Fibroblast of lung (primary cell): Measurements from ENCODE around the gene ARPC2. TPM values are rescaled to one million over a fixed set of nuclear protein-coding genes. Genes with fewer than 3 reads are reported as not detected.
A peak's percentile ranks its signal among the peaks of the same experiment; 100 is the strongest.

Experiments used
- DNase-seq, 2 donors: peaks; one replicate each; pipeline versions ENCODE4 v3.0.0 to v3.0.0-alpha.2; 2010; ENCODE audit warnings: low read depth in 2 of 2
- H2AFZ ChIP-seq: 2 replicates; pipeline ENCODE4 v1.5.1; 2012; ENCODE audit warnings: low read length, control low read depth, inconsistent platforms
- H3K27ac ChIP-seq: 2 replicates; pipeline ENCODE4 v1.5.1; 2011; ENCODE audit warnings: low read length, control low read depth; ENCODE audit not compliant: insufficient read depth
- H3K27me3 ChIP-seq: 2 replicates; pipeline ENCODE4 v1.5.1; 2011; ENCODE audit warnings: mild to moderate bottlenecking, low read length; ENCODE audit not compliant: control insufficient read depth, insufficient read depth
- H3K36me3 ChIP-seq: 2 replicates; pipeline ENCODE4 v1.5.1; 2011; ENCODE audit warnings: low read length; ENCODE audit not compliant: control insufficient read depth, insufficient read depth
- H3K4me1 ChIP-seq: 2 replicates; pipeline ENCODE4 v1.5.1; 2011; ENCODE audit warnings: low read length; ENCODE audit not compliant: control insufficient read depth, insufficient read depth; ENCODE audit errors: extremely low read depth
- H3K4me2 ChIP-seq: 2 replicates; pipeline ENCODE4 v1.5.1; 2011; ENCODE audit warnings: low read length, control low read depth; ENCODE audit not compliant: insufficient read depth; ENCODE audit errors: extremely low read depth
- H3K4me3 ChIP-seq, 4 experiments: fragments of 200-600 bp in 1 of 4; sonication (generic) in 1 of 4; replicated peaks in 1 of 4; 2 replicates each; pipeline ENCODE4 v1.5.1; 2011 to 2016; ENCODE audit warnings: low read length in 4 of 4, low read depth in 3 of 4, mild to moderate bottlenecking in 3 of 4, control low read depth in 2 of 4, inconsistent platforms in 1 of 4, mixed read lengths in 1 of 4; ENCODE audit not compliant: insufficient read depth in 1 of 4; ENCODE audit errors: control extremely low read depth in 1 of 4
- H3K79me2 ChIP-seq: 2 replicates; pipeline ENCODE4 v1.5.1; 2012; ENCODE audit warnings: mild to moderate bottlenecking, low read length, inconsistent platforms; ENCODE audit not compliant: control insufficient read depth, insufficient read depth
- H3K9ac ChIP-seq: 2 replicates; pipeline ENCODE4 v1.5.1; 2011; ENCODE audit warnings: mild to moderate bottlenecking, low read length, control low read depth; ENCODE audit not compliant: insufficient read depth
- H3K9me3 ChIP-seq: 2 replicates; pipeline ENCODE4 v1.5.1; 2012; ENCODE audit warnings: low read depth, low read length; ENCODE audit not compliant: control insufficient read depth, insufficient read depth
- H4K20me1 ChIP-seq: 2 replicates; pipeline ENCODE4 v1.5.1; 2011; ENCODE audit warnings: low read length; ENCODE audit not compliant: control insufficient read depth, insufficient read depth; ENCODE audit errors: extremely low read depth
- EZH2 ChIP-seq: IDR thresholded peaks from 2 replicates; pipeline ENCODE4 v1.5.1; 2012; ENCODE audit warnings: low read length, control low read depth, mild to moderate bottlenecking; ENCODE audit errors: missing control alignments
- polyA plus RNA-seq, 2 donors: library from polyadenylated mRNA; depleted of rRNA in 1 of 2; stranded (reverse) in 1 of 2; unstranded in 1 of 2; fragments of >200 nt; gene quantifications; 2 replicates each; pipeline ENCODE4 v1.2.1, GENCODE V29; 2011 to 2012; ENCODE audit warnings: missing spikeins in 1 of 2
- total RNA-seq: library from RNA; depleted of rRNA; stranded (reverse); fragments of >200 nt; gene quantifications from 2 replicates; pipeline ENCODE4 v1.2.1, GENCODE V29; 2014
- TF ChIP-seq, protein P1 (sequence below), 2 donors: IDR thresholded peaks in 1 of 2; conservative IDR thresholded peaks in 1 of 2; 1 replicate in 1 of 2; 2 replicates in 1 of 2; pipeline ENCODE4 v1.5.1; 2011 to 2012; ENCODE audit warnings: low read length in 2 of 2, control low read depth in 1 of 2, inconsistent platforms in 1 of 2, low read depth in 1 of 2, mild to moderate bottlenecking in 1 of 2

Gene ARPC2
- total and polyA plus RNA-seq, 2 donors (not counting 1 experiment from before 2014, with no cell fraction given) = 199 to 893 TPM

DNA sequence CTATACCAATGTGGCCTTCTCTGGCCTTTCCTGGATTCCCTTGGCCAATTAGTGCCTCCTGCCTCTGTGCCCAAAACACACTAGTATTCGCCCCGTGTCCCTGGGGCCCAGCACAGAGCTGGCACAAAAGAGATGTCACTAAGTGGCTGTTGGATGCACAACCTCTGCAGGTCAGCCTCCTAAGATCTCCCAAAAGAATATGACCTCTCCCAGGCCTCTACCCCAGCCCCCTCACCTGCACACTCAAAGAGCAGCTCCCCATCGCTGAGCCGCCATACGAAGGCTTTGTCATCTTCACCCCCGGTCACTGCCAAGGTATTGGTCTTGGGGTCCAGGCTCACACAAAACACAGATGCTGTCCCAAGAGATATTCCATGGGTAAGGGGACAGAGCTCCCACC, 50.3 kb downstream of the ARPC2 start:
- Histone ChIP-seq H3K27me3 (no peaks in the 10 kb centered on the region), H3K9me3 (no peaks in the 10 kb centered on the region), H3K79me2 (peaks cover 16% of the 10 kb centered on the region), H3K36me3 (peaks cover 11% of the 10 kb centered on the region), H4K20me1 (no peaks in the 10 kb centered on the region), H3K4me3 (no peak overlapping the region), H3K27ac (no peak overlapping the region), H3K4me1 (peaks cover 4% of the 10 kb centered on the region), H2AFZ (no peak overlapping the region), H3K9ac (no peak overlapping the region), H3K4me2 (no peak overlapping the region)
- TF ChIP-seq EZH2 = no peak
- TF ChIP-seq, protein P1, sequence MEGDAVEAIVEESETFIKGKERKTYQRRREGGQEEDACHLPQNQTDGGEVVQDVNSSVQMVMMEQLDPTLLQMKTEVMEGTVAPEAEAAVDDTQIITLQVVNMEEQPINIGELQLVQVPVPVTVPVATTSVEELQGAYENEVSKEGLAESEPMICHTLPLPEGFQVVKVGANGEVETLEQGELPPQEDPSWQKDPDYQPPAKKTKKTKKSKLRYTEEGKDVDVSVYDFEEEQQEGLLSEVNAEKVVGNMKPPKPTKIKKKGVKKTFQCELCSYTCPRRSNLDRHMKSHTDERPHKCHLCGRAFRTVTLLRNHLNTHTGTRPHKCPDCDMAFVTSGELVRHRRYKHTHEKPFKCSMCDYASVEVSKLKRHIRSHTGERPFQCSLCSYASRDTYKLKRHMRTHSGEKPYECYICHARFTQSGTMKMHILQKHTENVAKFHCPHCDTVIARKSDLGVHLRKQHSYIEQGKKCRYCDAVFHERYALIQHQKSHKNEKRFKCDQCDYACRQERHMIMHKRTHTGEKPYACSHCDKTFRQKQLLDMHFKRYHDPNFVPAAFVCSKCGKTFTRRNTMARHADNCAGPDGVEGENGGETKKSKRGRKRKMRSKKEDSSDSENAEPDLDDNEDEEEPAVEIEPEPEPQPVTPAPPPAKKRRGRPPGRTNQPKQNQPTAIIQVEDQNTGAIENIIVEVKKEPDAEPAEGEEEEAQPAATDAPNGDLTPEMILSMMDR (conservative IDR thresholded peaks at IDR 0.05 in 1 of 2, IDR thresholded peaks at IDR 0.05 in 1 of 2; ENCODE audit: low read depth in 1 of 2, low read length in 2 of 2) = no peak
- no peak for DNase-seq

DNA sequence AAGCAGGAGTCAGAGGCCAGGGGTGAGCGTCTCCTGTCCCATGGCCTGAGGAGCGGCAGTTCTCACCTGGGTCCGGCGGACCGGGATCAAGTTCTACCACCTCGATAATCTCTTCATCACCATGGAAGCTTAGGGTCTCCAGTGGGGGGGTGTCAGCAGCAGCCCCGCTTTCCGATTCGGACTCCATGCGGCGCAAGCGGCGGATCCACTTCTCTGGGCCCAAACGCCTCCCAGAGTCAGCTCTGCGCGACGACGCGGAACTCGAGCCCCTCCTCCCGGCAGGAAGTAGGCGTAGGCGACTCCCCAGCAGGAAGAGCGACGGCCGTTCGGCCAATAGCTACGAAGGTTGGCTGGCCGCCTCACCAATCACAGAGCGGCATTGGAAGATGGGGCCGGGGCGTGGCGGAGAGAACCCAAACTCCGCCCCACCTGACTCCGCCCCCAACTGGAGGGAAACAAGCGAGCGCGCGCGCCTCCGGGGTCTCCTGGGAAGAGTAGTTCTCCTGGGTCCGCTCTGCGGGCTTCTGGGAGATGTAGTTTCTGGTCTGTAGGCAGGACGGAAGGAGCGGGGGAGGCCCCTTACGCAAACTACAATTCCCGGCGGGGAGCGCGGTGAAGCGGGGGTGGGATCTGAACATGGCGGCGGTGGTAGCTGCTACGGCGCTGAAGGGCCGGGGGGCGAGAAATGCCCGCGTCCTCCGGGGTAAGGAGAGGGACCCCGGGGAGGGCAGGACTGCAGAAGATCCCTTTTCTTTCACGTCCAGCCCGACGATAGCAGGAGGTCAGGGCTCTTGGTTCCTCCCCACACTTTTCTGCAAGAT, 53.1 kb downstream of the ARPC2 start, which contains the start of the genes AAMP and PNKD:
Gene AAMP, minus strand, starts transcription at position 238 of the 821 bp plus-strand sequence. Its CDS starts 51 bp downstream, at position 187.
Gene PNKD, plus strand, starts transcription at position 620 of the 821 bp plus-strand sequence. Its CDS starts 17 bp downstream, at position 637.
- H3K4me1 ChIP-seq = peaks cover 11% of the 10 kb centered on the region
- H3K27me3 ChIP-seq = no peaks in the 10 kb centered on the region
- H3K4me2 ChIP-seq = peak within 1 kb of the TSS; percentile 99
- peak within 1 kb of the TSS; percentile 85 for H2AFZ ChIP-seq
- H3K9ac ChIP-seq = peak within 1 kb of the TSS; percentile 81
- H4K20me1 ChIP-seq = no peaks in the 10 kb centered on the region
- peak within 1 kb of the TSS; percentile 90 to 97 (median 94) for H3K4me3 ChIP-seq
- H3K79me2 ChIP-seq = peaks cover 16% of the 10 kb centered on the region
- H3K36me3 ChIP-seq = peaks cover 15% of the 10 kb centered on the region
- no peak for TF ChIP-seq EZH2
- TF ChIP-seq, protein P1 (conservative IDR thresholded peaks at IDR 0.05 in 1 of 2, IDR thresholded peaks at IDR 0.05 in 1 of 2; ENCODE audit: low read depth in 1 of 2, low read length in 2 of 2) = no peak
- H3K27ac ChIP-seq = peak within 1 kb of the TSS; percentile 91
- H3K9me3 ChIP-seq = no peaks in the 10 kb centered on the region
- peak; percentile 99 for DNase-seq

DNA sequence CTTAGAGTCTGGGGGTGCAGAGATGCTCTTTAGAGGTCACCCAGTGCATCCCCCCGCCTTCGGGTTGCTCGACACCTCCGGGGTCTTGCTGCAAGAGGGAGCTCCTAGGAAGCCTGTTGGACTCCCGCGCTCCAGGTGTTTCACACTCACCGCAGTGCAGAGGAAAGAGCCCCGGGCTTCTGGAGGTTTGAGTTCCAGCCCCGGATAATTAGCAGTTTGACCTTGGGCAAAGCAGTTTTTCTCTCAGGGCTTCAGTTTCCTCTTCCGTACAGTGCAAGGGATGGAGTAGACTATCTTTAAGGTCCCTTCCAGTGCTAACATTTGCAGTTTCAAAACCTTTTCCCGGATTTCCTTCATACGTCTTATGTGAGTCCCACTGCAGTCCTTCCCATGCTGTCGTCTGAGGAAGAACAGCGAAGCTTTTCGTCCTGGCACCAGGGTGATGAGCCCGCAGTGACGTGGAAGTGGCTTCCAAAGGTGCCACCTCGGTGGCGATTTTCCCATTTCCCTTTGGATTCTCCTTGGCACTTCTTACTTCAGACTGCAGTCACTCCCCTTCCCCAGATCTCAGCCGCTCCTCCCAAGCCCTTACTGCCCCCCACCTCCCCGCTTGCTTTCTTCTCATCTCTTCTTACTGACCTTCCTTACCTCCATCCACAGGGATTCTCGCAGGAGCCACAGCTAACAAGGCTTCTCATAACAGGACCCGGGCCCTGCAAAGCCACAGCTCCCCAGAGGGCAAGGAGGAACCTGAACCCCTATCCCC, 53.9 kb downstream of the ARPC2 start:
- no peak for TF ChIP-seq EZH2
- TF ChIP-seq, protein P1 (conservative IDR thresholded peaks at IDR 0.05 in 1 of 2, IDR thresholded peaks at IDR 0.05 in 1 of 2; ENCODE audit: low read depth in 1 of 2, low read length in 2 of 2) = no peak
- peak overlapping the region; percentile 97 for H3K4me2 ChIP-seq
- H3K4me3 ChIP-seq = peak overlapping the region; percentile 78 to 96 (median 87)
- H3K9me3 ChIP-seq = no peaks in the 10 kb centered on the region
- peaks cover 11% of the 10 kb centered on the region for H3K4me1 ChIP-seq
- H3K27ac ChIP-seq = peak overlapping the region; percentile 30
- no peaks in the 10 kb centered on the region for H4K20me1 ChIP-seq
- peaks cover 16% of the 10 kb centered on the region for H3K79me2 ChIP-seq
- H3K36me3 ChIP-seq = peaks cover 15% of the 10 kb centered on the region
- H2AFZ ChIP-seq = peak overlapping the region; percentile 15
- no peaks in the 10 kb centered on the region for H3K27me3 ChIP-seq
- H3K9ac ChIP-seq = peak overlapping the region; percentile 39
- no peak for DNase-seq
